NOMO-1 treated with DMSO at 0.1 percent for 48 hours (cell line): ENCODE data around the gene FAM110D.

Experiments
- DNase-seq: peaks from one replicate; lab custom pipeline; 2025; ENCODE audit not compliant: unreplicated experiment; lab: John Stamatoyannopoulos, UW

FAM110D gene

GRCh38 chr1:26127235-26128163 lies 31.4 kb upstream of the FAM110D start:
- DNase-seq, result peak; percentile 28

- no peak for DNase-seq
Observed at GRCh38 chr1:26129778-26130177, 29.1 kb upstream of the FAM110D start.

- DNase-seq, result no peak
Observed at GRCh38 chr1:26130695-26131094, 28.2 kb upstream of the FAM110D start.

- no peak for DNase-seq
Observed at GRCh38 chr1:26132128-26132833, 26.6 kb upstream of the FAM110D start.

- no peak for DNase-seq
Observed at GRCh38 chr1:26132834-26133167, 26.1 kb upstream of the FAM110D start.

- no peak for DNase-seq
Observed at GRCh38 chr1:26134466-26134865, 24.4 kb upstream of the FAM110D start.

GRCh38 chr1:26138974-26139558 lies 19.8 kb upstream of the FAM110D start:
- peak; percentile 57 for DNase-seq

GRCh38 chr1:26142159-26142558 lies 16.7 kb upstream of the FAM110D start:
- peak; percentile 6 for DNase-seq

- DNase-seq, result peak; percentile 73
Observed at GRCh38 chr1:26145041-26145959, 13.6 kb upstream of the FAM110D start.

GRCh38 chr1:26145960-26146294 lies 13.0 kb upstream of the FAM110D start:
- no peak for DNase-seq

GRCh38 chr1:26148887-26149286 lies 10.0 kb upstream of the FAM110D start:
- DNase-seq, result no peak

- DNase-seq, result no peak
Observed at GRCh38 chr1:26153966-26154532, 4.8 kb upstream of the FAM110D start.

- DNase-seq, result no peak
Observed at GRCh38 chr1:26154750-26155149, 4.1 kb upstream of the FAM110D start.

GRCh38 chr1:26155370-26156284 lies 3.3 kb upstream of the FAM110D start:
- DNase-seq, result no peak

- DNase-seq, result no peak
Observed at GRCh38 chr1:26156285-26157038, 2.4 kb upstream of the FAM110D start.

GRCh38 chr1:26158271-26158907 lies 490 bp upstream of the FAM110D start:
- no peak for DNase-seq

GRCh38 chr1:26159743-26160039 lies 812 bp downstream of the FAM110D start:
- DNase-seq, result no peak

GRCh38 chr1:26160527-26161414 lies 1.9 kb downstream of the FAM110D start:
- no peak for DNase-seq
